Panc1 (cell line): Measurements from ENCODE around the gene INPP5B. TPM values are rescaled to one million over a fixed set of nuclear protein-coding genes. Genes with fewer than 3 reads are reported as not detected.

ENCODE experiments used
- ATAC-seq: fragments of 200-7000 bp; cut with Tn5 transposase; 2 replicates; pipeline ENCODE4 v1.9.1; 2020; ENCODE audit warnings: mild to moderate bottlenecking, moderate library complexity
- BruUV-seq: library from RNA; stranded (reverse); fragments of 400-500 nt; replicated peaks from 2 replicates; lab custom pipeline; 2021; lab: Mats Ljungman, UMichigan
- CTCF ChIA-PET: fragments of 300-600 bp; sonication (Branson Sonifier 250); formaldehyde crosslinking; loops from one replicate; lab custom pipeline; 2022; ENCODE audit warnings: antibody characterized with exemption; lab: Charles Lee
- POLR2A ChIA-PET: fragments of 300-600 bp; sonication (Branson Sonifier 250); formaldehyde crosslinking; loops from one replicate; lab custom pipeline; 2022; ENCODE audit warnings: antibody characterized with exemption; lab: Charles Lee
- DNase-seq: peaks from one replicate; pipeline ENCODE4 v3.0.0-alpha.2; 2010; ENCODE audit warnings: low read depth, low spot score
- H3K27ac ChIP-seq: 2 replicates; pipeline ENCODE4 v1.5.1; 2011; ENCODE audit warnings: mild to moderate bottlenecking, low read length, inconsistent platforms
- H3K27me3 ChIP-seq: fragments of 200-500 bp; sonication (Bioruptor generic); 2 replicates; pipeline ENCODE4 v1.6.0; 2014; ENCODE audit warnings: low read length, inconsistent platforms; ENCODE audit not compliant: control insufficient read depth, insufficient read depth
- H3K36me3 ChIP-seq: fragments of 200-500 bp; sonication (Bioruptor generic); 2 replicates; pipeline ENCODE4 v1.5.1; 2014; ENCODE audit warnings: inconsistent platforms, mild to moderate bottlenecking, low read length, moderate library complexity; ENCODE audit not compliant: control insufficient read depth, insufficient read depth
- H3K4me1 ChIP-seq: 2 replicates; pipeline ENCODE4 v1.5.1; 2011; ENCODE audit warnings: inconsistent platforms, mild to moderate bottlenecking, low read length, moderate library complexity; ENCODE audit not compliant: control insufficient read depth, insufficient read depth
- H3K4me3 ChIP-seq, 2 experiments: 2 replicates each; pipeline ENCODE4 v1.5.1; 2011 to 2012; ENCODE audit warnings: low read depth in 2 of 2, low read length in 2 of 2, mild to moderate bottlenecking in 2 of 2, inconsistent platforms in 1 of 2, moderate library complexity in 1 of 2
- H3K9me3 ChIP-seq: fragments of 200-500 bp; sonication (Bioruptor generic); 2 replicates; pipeline ENCODE4 v1.5.1; 2014; ENCODE audit warnings: low read depth, mild to moderate bottlenecking, inconsistent platforms, low read length, moderate library complexity; ENCODE audit not compliant: control insufficient read depth, insufficient read depth
- CTCF ChIP-seq: fragments of 450-650 bp; IDR thresholded peaks from 2 replicates; pipeline ENCODE4 v1.5.1; 2017; ENCODE audit warnings: mild to moderate bottlenecking
- POLR2AphosphoS5 ChIP-seq: IDR thresholded peaks from 2 replicates; pipeline ENCODE4 v1.6.1; 2012; ENCODE audit warnings: mild to moderate bottlenecking, low read depth, low read length, moderate library complexity
- REST ChIP-seq, 2 experiments: IDR thresholded peaks; 2 replicates each; pipeline ENCODE4 v1.6.1; 2011 to 2012; ENCODE audit warnings: low read depth in 2 of 2, control low read depth in 1 of 2, low read length in 1 of 2, mild to moderate bottlenecking in 1 of 2, moderate library complexity in 1 of 2; ENCODE audit not compliant: insufficient read depth in 1 of 2
- SIN3A ChIP-seq: IDR thresholded peaks from 2 replicates; pipeline ENCODE4 v1.6.1; 2012; ENCODE audit warnings: low read depth, mild to moderate bottlenecking, low read length, moderate library complexity, borderline replicate concordance; ENCODE audit not compliant: insufficient read depth
- TCF7L2 ChIP-seq: IDR thresholded peaks from 2 replicates; pipeline ENCODE4 v1.6.1; 2011; ENCODE audit warnings: mild to moderate bottlenecking, low read depth, low read length, inconsistent platforms
- in situ Hi-C: cut with HindIII; loops from 2 replicates; pipeline ENCODE4 v1.10.0; 2016; ENCODE audit warnings: low sequenced_read_pairs, low pct_unique_long_range_greater_than_20kb
- intact Hi-C: fragments of 100-400 bp; cut with micrococcal nuclease; formaldehyde crosslinking; loops from one replicate; pipeline ENCODE4 v1.10.0; 2022; ENCODE audit not compliant: unreplicated experiment
- total RNA-seq: library from RNA; stranded (reverse); gene quantifications from one replicate; pipeline ENCODE4 v1.2.1, GENCODE V29; 2021; ENCODE audit not compliant: unreplicated experiment

The INPP5B gene
- total RNA-seq, 1 experiment from 2014 or later, result 17.7 TPM

GRCh38 chr1:37851262-37851661, 95.6 kb downstream of the INPP5B start:
- ATAC-seq (no peak), DNase-seq (no peak)
- H3K27me3 ChIP-seq, result no peaks in the 10 kb centered on the region
- BruUV-seq, result no TSS peak
- no peaks in the 10 kb centered on the region for H3K4me1 ChIP-seq
- peaks cover 2% of the 10 kb centered on the region; the same call in 1 of the 2 replicates for H3K36me3 ChIP-seq
- in situ Hi-C loops (no loop called here), intact Hi-C loops (no loop called here)
- no peak overlapping the region for H3K27ac ChIP-seq
- POLR2A ChIA-PET, result interaction anchor here (0.7 to 1.1 kb wide), 2 partner anchors 8 to 98 kb away, joined by 3 read pairs; partner anchors contain the start of gene MTF1
- H3K4me3 ChIP-seq, result no peak overlapping the region
- no peaks in the 10 kb centered on the region for H3K9me3 ChIP-seq
- TF ChIP-seq TCF7L2 (no peak), SIN3A (no peak), REST (IDR thresholded peaks at IDR 0.05; ENCODE audit: insufficient read depth in 1 of 2, low read depth in 2 of 2, low read length in 1 of 2) (no peak), POLR2AphosphoS5 (no peak), CTCF (no peak)
- CTCF ChIA-PET, result no interaction called here

- Histone ChIP-seq H3K4me3 (no peak overlapping the region), H3K27me3 (no peaks in the 10 kb centered on the region), H3K27ac (no peak overlapping the region), H3K9me3 (no peaks in the 10 kb centered on the region), H3K4me1 (no peaks in the 10 kb centered on the region), H3K36me3 (peaks cover 2% of the 10 kb centered on the region; the same call in 1 of the 2 replicates)
- in situ Hi-C loops, result no loop called here
- TF ChIP-seq SIN3A (no peak), REST (IDR thresholded peaks at IDR 0.05; ENCODE audit: insufficient read depth in 1 of 2, low read depth in 2 of 2, low read length in 1 of 2) (no peak), TCF7L2 (no peak), CTCF (no peak), POLR2AphosphoS5 (no peak)
- DNase-seq (no peak), ATAC-seq (no peak)
- ChIA-PET CTCF (no interaction called here), POLR2A (interaction anchor here (1.1 kb wide), 1 partner anchor 9 kb away, joined by 3 read pairs; the partner anchor contains the start of gene MTF1)
- BruUV-seq, result no TSS peak
- intact Hi-C loops, result no loop called here
These were observed 96.4 kb downstream of the INPP5B start for GRCh38 chr1:37850352-37850955.
